Left cardiac atrium (tissue), 4 donors: ENCODE data around the gene OR4A5. TPM values are rescaled to one million over a fixed set of nuclear protein-coding genes. Genes with fewer than 3 reads are reported as not detected.
"Not testable (repeated sequence)": the region's sequence is repeated elsewhere in the genome, so short reads cannot be mapped to it uniquely, and the experiment has no call there.

Source experiments
- ATAC-seq, 2 donors: fragments of 200-7000 bp; cut with Tn5 transposase; one replicate each; pipeline ENCODE4 v1.9.1; 2020; ENCODE audit warnings: mild to moderate bottlenecking in 2 of 2, moderate library complexity in 2 of 2
- DNase-seq: peaks from one replicate; pipeline ENCODE4 v3.0.0-alpha.2; 2020
- intact Hi-C, 2 donors: fragments of 100-400 bp; cut with DNase I; formaldehyde crosslinking; loops; one replicate each; pipeline versions ENCODE4 v1.14.1 to v1.15.1; 2022 to 2023
- long read RNA-seq: library from polyadenylated mRNA; unstranded; transcript quantifications from one replicate; pipeline ENCODE4 v2.0.0, GENCODE V29; 2021
- total RNA-seq, 2 donors: library from RNA; stranded (reverse); fragmentation: NEBNext Ultra II Directional; extraction: Animal tissue kit (Norgen Biotek cat#: 25700); gene quantifications; one replicate each; pipeline ENCODE4 v1.2.1, GENCODE V29; 2021
- donor health status: DM: no; HTN: yes; CAD: no.
- donor health status: DM: no; HTN: yes; CAD: no; lungs with severe emphysema.
- donor health status: DM: yes; HTN: yes; CAD: no.
- donor health status: Dilated cardiomyopathy.

OR4A5 gene
- total RNA-seq, result not detected
- long read RNA-seq, result 0 reads

GRCh38 chr11:54706532-54706931, at the start of gene OR4A5:
OR4A5 (plus strand) TSS chr11:54706832; CDS start chr11:54706885, 53 bp downstream.
- intact Hi-C loops, DNase-seq, ATAC-seq: not testable (repeated sequence)

- intact Hi-C loops, DNase-seq, ATAC-seq: not testable (repeated sequence)
Measured at GRCh38 chr11:54720094-54720493, 13.5 kb downstream of the OR4A5 start.

Other genes starting within 250 kb of the OR4A5 start
- gene OR4C46, start 102.8 kb upstream of the OR4A5 start, total RNA-seq, result not detected